ENCODE data around the gene AUTS2.

DNA sequence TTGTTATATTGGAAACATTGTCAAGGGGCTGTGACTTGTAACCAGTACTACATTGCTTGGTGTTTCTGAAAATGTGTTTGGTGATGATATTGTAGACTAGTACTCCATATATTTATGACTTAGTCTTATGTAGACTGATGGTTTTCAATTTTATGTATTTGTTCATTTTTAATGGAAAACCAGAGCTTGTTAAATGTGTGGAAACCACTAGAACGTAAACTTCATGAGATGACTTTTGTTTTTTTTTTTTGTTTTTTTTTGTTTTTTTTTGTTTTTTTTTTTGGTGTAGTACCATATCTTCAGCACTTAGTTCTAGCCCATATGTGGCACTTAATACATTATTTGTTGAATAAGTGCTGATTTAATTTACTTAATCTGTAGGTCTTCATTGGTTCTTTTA is 518.6 kb downstream of the AUTS2 start:
- TF ChIP-seq, protein P1, sequence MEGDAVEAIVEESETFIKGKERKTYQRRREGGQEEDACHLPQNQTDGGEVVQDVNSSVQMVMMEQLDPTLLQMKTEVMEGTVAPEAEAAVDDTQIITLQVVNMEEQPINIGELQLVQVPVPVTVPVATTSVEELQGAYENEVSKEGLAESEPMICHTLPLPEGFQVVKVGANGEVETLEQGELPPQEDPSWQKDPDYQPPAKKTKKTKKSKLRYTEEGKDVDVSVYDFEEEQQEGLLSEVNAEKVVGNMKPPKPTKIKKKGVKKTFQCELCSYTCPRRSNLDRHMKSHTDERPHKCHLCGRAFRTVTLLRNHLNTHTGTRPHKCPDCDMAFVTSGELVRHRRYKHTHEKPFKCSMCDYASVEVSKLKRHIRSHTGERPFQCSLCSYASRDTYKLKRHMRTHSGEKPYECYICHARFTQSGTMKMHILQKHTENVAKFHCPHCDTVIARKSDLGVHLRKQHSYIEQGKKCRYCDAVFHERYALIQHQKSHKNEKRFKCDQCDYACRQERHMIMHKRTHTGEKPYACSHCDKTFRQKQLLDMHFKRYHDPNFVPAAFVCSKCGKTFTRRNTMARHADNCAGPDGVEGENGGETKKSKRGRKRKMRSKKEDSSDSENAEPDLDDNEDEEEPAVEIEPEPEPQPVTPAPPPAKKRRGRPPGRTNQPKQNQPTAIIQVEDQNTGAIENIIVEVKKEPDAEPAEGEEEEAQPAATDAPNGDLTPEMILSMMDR (conservative IDR thresholded peaks at IDR 0.05; ENCODE audit: low read length) = no peak
- no peak for TF ChIP-seq EZH2phosphoT487 (IDR thresholded peaks at IDR 0.05; ENCODE audit: borderline replicate concordance)
